EH (cell line): ENCODE measurements around the gene FGGY.
"Not testable (repeated sequence)": the region's sequence is repeated elsewhere in the genome, so short reads cannot be mapped to it uniquely, and the experiment has no call there.

Source experiments
- DNase-seq: peaks from one replicate; pipeline ENCODE4 v3.0.0-alpha.2; 2015; ENCODE audit warnings: low read depth

FGGY gene

GRCh38 chr1:59643526-59643925 lies 346.6 kb downstream of the FGGY start:
- DNase-seq: no peak

- DNase-seq: peak; percentile 72
Measured at GRCh38 chr1:59645893-59646292, 349.0 kb downstream of the FGGY start.

GRCh38 chr1:59653142-59653958 lies 356.5 kb downstream of the FGGY start:
- DNase-seq: not testable (repeated sequence)

GRCh38 chr1:59653968-59654367 lies 357.1 kb downstream of the FGGY start:
- no peak for DNase-seq

GRCh38 chr1:59657873-59658465 lies 361.1 kb downstream of the FGGY start:
- no peak for DNase-seq

- DNase-seq: no peak
Measured at GRCh38 chr1:59664166-59664565, 367.3 kb downstream of the FGGY start.

- DNase-seq: no peak
Measured at GRCh38 chr1:59666106-59666505, 369.2 kb downstream of the FGGY start.

GRCh38 chr1:59667020-59667419 lies 370.1 kb downstream of the FGGY start:
- no peak for DNase-seq

- peak; percentile 82 for DNase-seq
Measured at GRCh38 chr1:59669752-59670312, 372.9 kb downstream of the FGGY start.

- DNase-seq: no peak
Measured at GRCh38 chr1:59670662-59671061, 373.8 kb downstream of the FGGY start.

- DNase-seq: no peak
Measured at GRCh38 chr1:59671066-59671952, 374.4 kb downstream of the FGGY start.

GRCh38 chr1:59671953-59672305 lies 375.0 kb downstream of the FGGY start:
- no peak for DNase-seq

GRCh38 chr1:59672851-59673572 lies 376.1 kb downstream of the FGGY start:
- DNase-seq: peak; percentile 84

GRCh38 chr1:59673573-59674450 lies 376.9 kb downstream of the FGGY start:
- no peak for DNase-seq

- peak; percentile 16 for DNase-seq
Measured at GRCh38 chr1:59674595-59674994, 377.7 kb downstream of the FGGY start.

GRCh38 chr1:59675936-59676335 lies 379.0 kb downstream of the FGGY start:
- no peak for DNase-seq

- DNase-seq: no peak
Measured at GRCh38 chr1:59678040-59678439, 381.1 kb downstream of the FGGY start.

- DNase-seq: peak; percentile 98
Measured at GRCh38 chr1:59678493-59679228, 381.8 kb downstream of the FGGY start.

- no peak for DNase-seq
Measured at GRCh38 chr1:59680044-59680443, 383.1 kb downstream of the FGGY start.
